ENCODE results near the gene ATP5PO. TPM values are rescaled to one million over a fixed set of nuclear protein-coding genes. Genes with fewer than 3 reads are reported as not detected.

ATP5PO gene
- polyA plus RNA-seq, 1 donor (not counting 4 experiments of a cell fraction or from before 2014, with no cell fraction given) = 359 TPM

GRCh38 chr21:33899199-33899598 is 16.4 kb downstream of the ATP5PO start:
- no peak for FAIRE-seq

GRCh38 chr21:33898586-33898985 is 17.0 kb downstream of the ATP5PO start:
- no peaks in the 10 kb centered on the region for H3K9me1 ChIP-seq (ENCODE audit: control insufficient read depth, extremely low read depth, insufficient read depth, low read length)
- H3K4me1 ChIP-seq (ENCODE audit: control insufficient read depth, extremely low read depth, insufficient read depth, low read length) = peaks cover 3% of the 10 kb centered on the region
- peaks cover 8 to 15% of the 10 kb centered on the region in 2 experiments for H3K36me3 ChIP-seq (ENCODE audit: control insufficient read depth in 2 of 2, extremely low read depth in 1 of 2, insufficient read depth in 2 of 2, low read length in 2 of 2)
- no peak overlapping the region for H2AFZ ChIP-seq (ENCODE audit: control insufficient read depth, low read length)
- no peak overlapping the region for H3K9ac ChIP-seq (ENCODE audit: control insufficient read depth, extremely low read depth, insufficient read depth, low read length)
- no peak for FAIRE-seq
- no peaks in the 10 kb centered on the region for H4K20me1 ChIP-seq (ENCODE audit: control insufficient read depth, extremely low read depth, insufficient read depth, low read length)
- no peaks in the 10 kb centered on the region for H3K9me3 ChIP-seq (ENCODE audit: control insufficient read depth, low read depth, low read length)
- dilution Hi-C loops (cut with MboI; ENCODE audit: extremely low pct_ligation_motif_present, low sequenced_read_pairs) = no loop called here
- DNase-seq (ENCODE audit: low read depth, low spot score) = no peak
- H3K27me3 ChIP-seq (ENCODE audit: control insufficient read depth, extremely low read depth, insufficient read depth, low read length) = no peaks in the 10 kb centered on the region
- H3K79me2 ChIP-seq (ENCODE audit: control insufficient read depth, insufficient read depth, low read length) = no peaks in the 10 kb centered on the region
- H3K4me3 ChIP-seq (ENCODE audit: control insufficient read depth in 2 of 3, extremely low read depth in 1 of 3, insufficient read depth in 2 of 3, low read depth in 1 of 3, low read length in 3 of 3) = no peak overlapping the region
- H3K4me2 ChIP-seq (ENCODE audit: control insufficient read depth, extremely low read depth, insufficient read depth, low read depth, low read length) = no peak overlapping the region
- H3K27ac ChIP-seq (ENCODE audit: control insufficient read depth, insufficient read depth, low read length) = no peak overlapping the region
- TF ChIP-seq CTCF (optimal IDR thresholded peaks at IDR 0.05 in 1 of 3, IDR thresholded peaks at IDR 0.05 in 1 of 3, conservative IDR thresholded peaks at IDR 0.05 in 1 of 3; ENCODE audit: extremely low read depth in 1 of 3, insufficient read depth in 2 of 3, low read length in 3 of 3) = no peak
- TF ChIP-seq EZH2 (IDR thresholded peaks at IDR 0.05; ENCODE audit: low read length) = no peak

More at GRCh38 chr21:33899199-33899598, 16.4 kb downstream of the ATP5PO start:
- no peak overlapping the region for H3K27ac ChIP-seq (ENCODE audit: control insufficient read depth, insufficient read depth, low read length)
- dilution Hi-C loops (cut with MboI; ENCODE audit: extremely low pct_ligation_motif_present, low sequenced_read_pairs) = no loop called here
- peaks cover 3% of the 10 kb centered on the region for H3K4me1 ChIP-seq (ENCODE audit: control insufficient read depth, extremely low read depth, insufficient read depth, low read length)
- no peak overlapping the region for H2AFZ ChIP-seq (ENCODE audit: control insufficient read depth, low read length)
- H3K79me2 ChIP-seq (ENCODE audit: control insufficient read depth, insufficient read depth, low read length) = no peaks in the 10 kb centered on the region
- no peaks in the 10 kb centered on the region for H4K20me1 ChIP-seq (ENCODE audit: control insufficient read depth, extremely low read depth, insufficient read depth, low read length)
- no peaks in the 10 kb centered on the region for H3K9me3 ChIP-seq (ENCODE audit: control insufficient read depth, low read depth, low read length)
- no peaks in the 10 kb centered on the region for H3K27me3 ChIP-seq (ENCODE audit: control insufficient read depth, extremely low read depth, insufficient read depth, low read length)
- TF ChIP-seq CTCF (optimal IDR thresholded peaks at IDR 0.05 in 1 of 3, IDR thresholded peaks at IDR 0.05 in 1 of 3, conservative IDR thresholded peaks at IDR 0.05 in 1 of 3; ENCODE audit: extremely low read depth in 1 of 3, insufficient read depth in 2 of 3, low read length in 3 of 3) = no peak
- H3K4me3 ChIP-seq (ENCODE audit: control insufficient read depth in 2 of 3, extremely low read depth in 1 of 3, insufficient read depth in 2 of 3, low read depth in 1 of 3, low read length in 3 of 3) = no peak overlapping the region
- H3K9ac ChIP-seq (ENCODE audit: control insufficient read depth, extremely low read depth, insufficient read depth, low read length) = no peak overlapping the region
- H3K36me3 ChIP-seq (ENCODE audit: control insufficient read depth in 2 of 2, extremely low read depth in 1 of 2, insufficient read depth in 2 of 2, low read length in 2 of 2) = peaks cover 12 to 21% of the 10 kb centered on the region in 2 experiments
- no peak for DNase-seq (ENCODE audit: low read depth, low spot score)
- no peak overlapping the region for H3K4me2 ChIP-seq (ENCODE audit: control insufficient read depth, extremely low read depth, insufficient read depth, low read depth, low read length)
- H3K9me1 ChIP-seq (ENCODE audit: control insufficient read depth, extremely low read depth, insufficient read depth, low read length) = no peaks in the 10 kb centered on the region
